ENCODE results near the gene CAMK1D. TPM values are rescaled to one million over a fixed set of nuclear protein-coding genes. Genes with fewer than 3 reads are reported as not detected.

Gene CAMK1D
- polyA plus RNA-seq, 1 donor: 8.4 TPM

DNA sequence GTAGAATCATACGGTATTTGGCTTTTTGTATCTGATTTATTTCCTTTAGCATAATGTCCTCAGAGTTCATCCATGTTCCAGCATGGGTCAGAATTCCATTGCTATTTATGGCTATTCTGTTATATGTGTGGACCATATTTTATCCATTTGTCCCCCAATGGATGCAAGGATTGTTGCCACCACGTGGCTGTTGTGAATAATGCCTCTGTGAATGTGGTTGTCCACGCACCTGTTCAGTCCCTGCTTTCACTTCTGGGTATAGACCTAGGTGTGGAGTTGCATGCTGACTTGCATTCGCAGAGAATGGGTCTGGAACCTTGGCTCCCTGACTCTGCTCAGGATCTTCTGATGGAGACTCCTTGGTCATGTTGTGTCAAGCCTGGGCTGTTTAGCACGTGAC, 199.9 kb downstream of the CAMK1D start:
- no CpG with 5 or more reads among the region's 5 CpGs for WGBS (ENCODE audit: insufficient coverage, low lambda C conversion rate)
- Histone ChIP-seq H3K9me3 (ENCODE audit: control insufficient read depth, low read depth, low read length) (peaks cover 5% of the 10 kb centered on the region), H3K27me3 (ENCODE audit: control insufficient read depth, insufficient read depth, low read length) (no peaks in the 10 kb centered on the region), H3K27ac (ENCODE audit: low read length) (no peak overlapping the region), H3K4me1 (ENCODE audit: control insufficient read depth, insufficient read depth, low read length) (no peaks in the 10 kb centered on the region), H3K4me3 (ENCODE audit: low read length) (no peak overlapping the region), H3K36me3 (ENCODE audit: control insufficient read depth, insufficient read depth, low read length) (no peaks in the 10 kb centered on the region)
- no peak for DNase-seq

DNA sequence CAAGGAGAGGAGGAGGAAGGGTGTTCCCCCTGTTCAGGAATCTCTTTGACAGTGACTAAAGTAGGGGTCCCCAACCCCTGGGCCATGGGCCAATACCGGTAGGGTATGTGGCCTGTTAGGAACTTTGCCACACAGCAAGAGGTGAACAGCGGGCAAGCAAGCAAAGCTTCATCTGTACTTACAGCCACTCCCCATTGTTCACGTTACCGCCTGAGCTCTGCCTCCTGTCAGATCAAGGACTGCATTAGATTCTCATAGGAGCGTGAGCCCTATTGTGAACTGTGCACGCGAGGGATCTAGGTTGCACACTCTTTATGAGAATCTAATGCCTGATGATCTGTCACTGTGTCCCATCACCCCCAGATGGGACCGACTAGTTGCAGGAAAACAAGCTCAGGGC, 201.6 kb downstream of the CAMK1D start:
- 100% methylated on average over 1 of the region's 8 CpGs for WGBS (ENCODE audit: insufficient coverage, low lambda C conversion rate)
- no peak overlapping the region for H3K4me3 ChIP-seq (ENCODE audit: low read length)
- H3K27ac ChIP-seq (ENCODE audit: low read length): no peak overlapping the region
- H3K9me3 ChIP-seq (ENCODE audit: control insufficient read depth, low read depth, low read length): peaks cover 3% of the 10 kb centered on the region
- H3K4me1 ChIP-seq (ENCODE audit: control insufficient read depth, insufficient read depth, low read length): no peaks in the 10 kb centered on the region
- DNase-seq: no peak
- no peaks in the 10 kb centered on the region for H3K27me3 ChIP-seq (ENCODE audit: control insufficient read depth, insufficient read depth, low read length)
- H3K36me3 ChIP-seq (ENCODE audit: control insufficient read depth, insufficient read depth, low read length): no peaks in the 10 kb centered on the region

DNA sequence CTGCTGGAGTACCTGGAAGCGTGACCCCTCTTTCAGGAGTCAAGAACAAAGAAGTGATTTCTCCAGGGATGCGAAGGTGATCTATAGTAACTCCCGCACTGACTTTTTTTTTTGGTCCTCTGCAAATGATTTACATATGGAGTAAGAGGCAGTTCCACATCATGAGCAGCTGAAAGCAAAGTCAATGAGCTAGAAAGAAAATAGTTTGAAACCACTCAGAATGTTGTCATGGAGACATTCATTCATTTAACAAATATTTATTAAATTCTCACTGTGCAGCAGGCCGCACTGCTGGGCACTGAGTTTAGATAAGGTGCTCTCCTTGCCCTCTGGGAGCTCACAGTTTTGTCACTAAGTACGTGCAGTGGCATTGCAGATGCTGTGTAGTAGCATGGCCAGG, 206.7 kb downstream of the CAMK1D start:
- no CpG with 5 or more reads among the region's 5 CpGs for WGBS (ENCODE audit: insufficient coverage, low lambda C conversion rate)
- H3K4me1 ChIP-seq (ENCODE audit: control insufficient read depth, insufficient read depth, low read length): no peaks in the 10 kb centered on the region
- no peaks in the 10 kb centered on the region for H3K36me3 ChIP-seq (ENCODE audit: control insufficient read depth, insufficient read depth, low read length)
- no peaks in the 10 kb centered on the region for H3K27me3 ChIP-seq (ENCODE audit: control insufficient read depth, insufficient read depth, low read length)
- no peak for DNase-seq
- H3K4me3 ChIP-seq (ENCODE audit: low read length): no peak overlapping the region
- no peak overlapping the region for H3K27ac ChIP-seq (ENCODE audit: low read length)
- no peaks in the 10 kb centered on the region for H3K9me3 ChIP-seq (ENCODE audit: control insufficient read depth, low read depth, low read length)

DNA sequence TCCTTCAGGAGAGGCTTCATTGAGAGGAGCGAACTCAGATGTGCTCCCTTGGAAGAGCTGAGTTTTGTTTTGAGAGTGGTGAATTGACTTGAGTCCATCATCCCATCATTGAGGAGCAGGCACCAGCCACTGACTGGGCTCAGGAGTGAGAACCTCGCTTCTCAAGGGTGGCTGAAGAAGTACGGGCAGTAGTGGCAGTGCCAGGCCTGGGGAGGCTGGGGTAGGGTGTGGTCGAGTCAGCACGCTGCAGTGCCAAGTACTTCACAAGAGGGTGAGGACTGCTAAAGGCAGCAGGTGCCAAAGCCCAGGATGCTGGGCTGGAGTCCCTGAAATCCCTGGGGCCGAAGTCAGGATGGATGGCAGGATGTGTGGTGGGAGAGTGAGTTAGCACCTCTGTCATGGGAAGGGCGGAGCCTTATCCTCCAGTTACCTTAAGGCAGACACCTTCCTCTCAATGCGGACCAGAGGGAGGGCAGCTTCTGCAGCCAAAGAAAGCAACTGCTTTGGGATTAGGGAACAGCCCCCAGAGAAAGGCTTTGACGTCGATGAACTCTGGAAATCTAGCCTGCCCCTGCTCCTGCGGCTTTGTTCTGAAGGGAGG, 210.3 kb downstream of the CAMK1D start:
- Histone ChIP-seq H3K36me3 (ENCODE audit: control insufficient read depth, insufficient read depth, low read length) (no peaks in the 10 kb centered on the region), H3K9me3 (ENCODE audit: control insufficient read depth, low read depth, low read length) (no peaks in the 10 kb centered on the region), H3K27ac (ENCODE audit: low read length) (no peak overlapping the region), H3K4me1 (ENCODE audit: control insufficient read depth, insufficient read depth, low read length) (no peaks in the 10 kb centered on the region), H3K27me3 (ENCODE audit: control insufficient read depth, insufficient read depth, low read length) (no peaks in the 10 kb centered on the region), H3K4me3 (ENCODE audit: low read length) (no peak overlapping the region)
- no peak for DNase-seq
- no CpG with 5 or more reads among the region's 11 CpGs for WGBS (ENCODE audit: insufficient coverage, low lambda C conversion rate)

DNA sequence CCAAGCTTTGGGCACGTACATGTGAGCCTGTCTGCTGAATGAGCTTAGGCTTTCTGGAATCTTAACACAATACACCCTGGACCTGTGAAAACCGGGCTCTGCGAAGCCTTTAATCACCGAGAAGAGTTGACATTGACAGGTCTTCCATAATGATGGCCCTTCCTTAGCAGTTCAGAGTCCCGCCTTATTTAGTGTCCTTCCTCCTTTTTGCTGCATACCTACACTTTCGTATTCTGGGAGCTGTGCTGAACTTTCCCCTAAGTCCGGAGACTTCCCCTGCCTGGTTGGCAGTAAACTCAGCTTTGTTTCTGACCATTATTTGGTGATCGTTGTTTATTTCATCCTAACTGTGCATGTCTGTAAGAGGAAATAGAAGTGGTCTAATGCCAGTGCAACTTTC, 212.0 kb downstream of the CAMK1D start:
- H3K27ac ChIP-seq (ENCODE audit: low read length): no peak overlapping the region
- no peaks in the 10 kb centered on the region for H3K27me3 ChIP-seq (ENCODE audit: control insufficient read depth, insufficient read depth, low read length)
- DNase-seq: no peak
- H3K4me3 ChIP-seq (ENCODE audit: low read length): no peak overlapping the region
- no peaks in the 10 kb centered on the region for H3K9me3 ChIP-seq (ENCODE audit: control insufficient read depth, low read depth, low read length)
- no peaks in the 10 kb centered on the region for H3K36me3 ChIP-seq (ENCODE audit: control insufficient read depth, insufficient read depth, low read length)
- no CpG with 5 or more reads among the region's 8 CpGs for WGBS (ENCODE audit: insufficient coverage, low lambda C conversion rate)
- H3K4me1 ChIP-seq (ENCODE audit: control insufficient read depth, insufficient read depth, low read length): no peaks in the 10 kb centered on the region

DNA sequence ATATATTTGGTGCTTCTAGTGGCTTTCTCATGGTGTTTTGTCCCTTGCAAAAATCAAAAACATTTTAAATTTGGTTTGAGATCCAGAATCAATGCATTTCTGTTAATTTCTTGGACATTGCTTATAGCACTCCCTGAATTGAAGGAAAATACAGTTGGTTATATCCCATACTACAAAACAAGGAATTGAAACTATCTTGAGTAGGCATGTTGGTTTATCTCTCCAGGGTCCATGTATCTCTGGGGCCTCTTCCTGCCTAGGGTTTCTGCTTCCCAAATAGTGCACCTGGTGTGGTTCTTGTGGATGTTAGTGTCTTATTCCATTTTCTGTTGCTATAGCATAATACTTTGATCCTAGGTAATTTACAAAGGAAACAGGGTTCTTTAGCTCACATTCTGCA, 212.4 kb downstream of the CAMK1D start:
- Histone ChIP-seq H3K9me3 (ENCODE audit: control insufficient read depth, low read depth, low read length) (no peaks in the 10 kb centered on the region), H3K4me1 (ENCODE audit: control insufficient read depth, insufficient read depth, low read length) (no peaks in the 10 kb centered on the region), H3K4me3 (ENCODE audit: low read length) (no peak overlapping the region), H3K27ac (ENCODE audit: low read length) (no peak overlapping the region), H3K36me3 (ENCODE audit: control insufficient read depth, insufficient read depth, low read length) (no peaks in the 10 kb centered on the region), H3K27me3 (ENCODE audit: control insufficient read depth, insufficient read depth, low read length) (no peaks in the 10 kb centered on the region)
- DNase-seq: no peak

DNA sequence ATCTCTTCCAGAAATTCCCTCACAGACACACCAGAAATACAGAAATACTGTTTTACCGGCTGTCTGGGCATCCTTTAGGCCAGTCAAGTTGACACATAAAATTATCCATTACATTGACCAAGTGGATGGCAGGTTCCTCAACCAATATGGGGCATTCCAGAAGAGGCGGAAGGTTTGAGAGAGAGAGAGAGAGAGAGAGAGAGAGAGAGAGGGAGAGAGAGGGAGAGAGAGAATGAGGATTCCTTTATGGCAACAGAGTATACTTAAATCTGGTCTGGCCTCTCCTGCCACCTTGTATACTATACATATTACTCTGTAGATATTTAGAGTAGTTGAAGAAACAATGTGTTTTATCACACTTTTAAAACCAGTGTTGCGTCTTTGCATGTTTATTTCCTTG, 214.1 kb downstream of the CAMK1D start:
- H3K27me3 ChIP-seq (ENCODE audit: control insufficient read depth, insufficient read depth, low read length): no peaks in the 10 kb centered on the region

DNA sequence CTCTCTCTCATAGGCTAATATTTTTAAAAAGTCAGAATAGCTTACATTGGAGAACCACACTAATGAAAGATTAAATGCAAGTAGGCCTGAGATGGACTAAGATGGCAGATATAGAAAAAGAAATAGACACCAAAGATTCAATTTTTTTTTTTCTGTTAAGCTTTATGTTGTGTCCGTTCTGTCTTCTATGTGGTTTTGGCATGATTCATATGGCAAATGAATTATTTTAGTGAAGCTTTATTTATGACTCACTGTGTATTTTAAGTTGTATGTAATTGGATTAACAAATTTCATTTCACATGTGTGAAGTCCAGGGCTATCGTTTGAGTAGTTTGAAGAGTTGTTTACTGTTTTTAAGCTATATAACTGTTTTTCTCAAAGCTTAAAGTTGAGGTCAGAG, 214.8 kb downstream of the CAMK1D start:
- Histone ChIP-seq H3K4me3 (ENCODE audit: low read length) (no peak overlapping the region), H3K4me1 (ENCODE audit: control insufficient read depth, insufficient read depth, low read length) (no peaks in the 10 kb centered on the region), H3K27ac (ENCODE audit: low read length) (no peak overlapping the region), H3K9me3 (ENCODE audit: control insufficient read depth, low read depth, low read length) (no peaks in the 10 kb centered on the region), H3K36me3 (ENCODE audit: control insufficient read depth, insufficient read depth, low read length) (no peaks in the 10 kb centered on the region), H3K27me3 (ENCODE audit: control insufficient read depth, insufficient read depth, low read length) (no peaks in the 10 kb centered on the region)
- DNase-seq: no peak
- 100% methylated on average over 1 of the region's 2 CpGs for WGBS (ENCODE audit: insufficient coverage, low lambda C conversion rate)

More for the DNA sequence above, 214.1 kb downstream of the CAMK1D start:
- no peak overlapping the region for H3K4me3 ChIP-seq (ENCODE audit: low read length)
- H3K4me1 ChIP-seq (ENCODE audit: control insufficient read depth, insufficient read depth, low read length): no peaks in the 10 kb centered on the region
- H3K36me3 ChIP-seq (ENCODE audit: control insufficient read depth, insufficient read depth, low read length): no peaks in the 10 kb centered on the region
- no CpG with 5 or more reads among the region's 3 CpGs for WGBS (ENCODE audit: insufficient coverage, low lambda C conversion rate)
- DNase-seq: no peak
- H3K27ac ChIP-seq (ENCODE audit: low read length): no peak overlapping the region
- H3K9me3 ChIP-seq (ENCODE audit: control insufficient read depth, low read depth, low read length): no peaks in the 10 kb centered on the region

DNA sequence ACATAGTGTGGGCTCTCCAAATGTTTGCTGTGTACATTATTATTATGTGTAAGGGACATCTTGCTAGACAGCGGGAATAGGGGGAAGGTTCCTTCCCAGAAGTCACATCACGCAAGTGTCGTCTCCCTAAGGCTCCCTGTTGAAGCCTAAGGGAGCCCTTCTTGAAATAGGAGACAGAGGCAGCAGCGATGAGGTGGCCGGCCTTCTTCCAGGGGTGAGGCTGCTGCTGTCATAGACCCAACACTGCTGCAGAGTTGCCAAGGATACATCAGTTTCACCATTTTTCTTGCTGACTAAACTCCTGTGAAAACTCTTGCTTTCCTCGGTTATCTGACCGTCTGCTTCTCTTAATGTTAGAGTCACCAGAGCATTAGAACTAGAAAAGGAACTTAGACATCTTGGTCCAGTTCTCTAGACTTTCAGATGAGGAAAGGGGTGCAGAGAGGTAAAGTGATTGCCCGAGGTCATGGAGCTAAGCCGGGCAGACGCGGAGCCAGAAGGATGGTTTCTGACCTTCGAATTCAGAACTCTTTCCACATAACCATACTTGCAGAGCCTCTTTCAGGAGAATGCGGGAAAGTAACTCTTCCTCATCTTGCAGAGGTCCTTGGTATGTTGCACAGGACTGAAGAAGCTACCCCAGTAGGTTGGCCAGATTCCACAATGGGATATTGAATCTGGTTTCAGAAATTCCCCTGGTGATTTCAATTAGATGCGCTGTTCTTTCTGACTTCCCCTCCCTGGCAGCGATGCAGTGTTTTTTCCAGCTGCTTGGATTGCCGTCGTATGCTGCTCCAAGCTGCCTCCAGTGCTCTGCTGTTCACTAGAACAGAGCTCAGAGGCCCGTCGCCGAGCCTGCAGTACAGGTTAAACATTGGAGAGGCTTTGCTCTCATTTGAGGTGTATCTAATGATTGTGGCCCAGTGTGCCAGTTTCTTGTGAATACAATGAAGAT, 217.1 kb downstream of the CAMK1D start:
- Histone ChIP-seq H3K4me1 (ENCODE audit: control insufficient read depth, insufficient read depth, low read length) (no peaks in the 10 kb centered on the region), H3K27ac (ENCODE audit: low read length) (no peak overlapping the region), H3K9me3 (ENCODE audit: control insufficient read depth, low read depth, low read length) (no peaks in the 10 kb centered on the region), H3K4me3 (ENCODE audit: low read length) (no peak overlapping the region), H3K36me3 (ENCODE audit: control insufficient read depth, insufficient read depth, low read length) (no peaks in the 10 kb centered on the region), H3K27me3 (ENCODE audit: control insufficient read depth, insufficient read depth, low read length) (no peaks in the 10 kb centered on the region)
- 91% methylated on average over 4 of the region's 20 CpGs for WGBS (ENCODE audit: insufficient coverage, low lambda C conversion rate)
- no peak for DNase-seq

DNA sequence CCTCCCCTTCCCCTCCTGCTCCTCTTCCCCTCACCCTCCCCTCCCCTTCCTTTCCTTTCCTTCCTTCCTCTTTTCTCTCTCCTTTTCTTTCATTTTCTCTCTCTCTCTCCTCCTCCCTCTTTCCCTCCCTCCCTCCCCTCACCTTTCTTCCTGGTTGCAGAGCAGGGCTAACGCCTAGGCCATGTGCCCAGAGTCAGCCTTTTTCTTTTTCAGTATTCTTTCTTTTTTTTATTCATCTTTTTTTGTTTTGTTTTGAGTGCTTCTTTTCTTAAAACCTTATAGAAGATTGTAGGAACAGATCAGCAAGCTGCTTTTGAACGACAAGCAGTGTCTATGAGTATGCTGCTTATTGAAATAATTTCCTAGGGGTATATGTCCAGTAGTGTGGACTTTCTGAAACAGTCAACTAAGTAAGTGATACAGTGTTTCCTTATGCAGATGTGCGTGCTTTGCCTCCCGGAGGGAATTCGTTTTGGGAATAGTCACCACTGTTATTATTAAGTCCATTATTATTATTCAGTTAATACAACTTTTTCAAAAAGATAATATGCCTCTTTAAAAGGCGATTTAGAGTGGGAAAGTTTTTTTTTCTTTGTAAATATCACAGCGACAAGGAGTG, 219.2 kb downstream of the CAMK1D start:
- no peak for DNase-seq
- WGBS (ENCODE audit: insufficient coverage, low lambda C conversion rate): 67% methylated on average over 1 of the region's 7 CpGs
- Histone ChIP-seq H3K27ac (ENCODE audit: low read length) (no peak overlapping the region), H3K9me3 (ENCODE audit: control insufficient read depth, low read depth, low read length) (no peaks in the 10 kb centered on the region), H3K27me3 (ENCODE audit: control insufficient read depth, insufficient read depth, low read length) (no peaks in the 10 kb centered on the region), H3K4me1 (ENCODE audit: control insufficient read depth, insufficient read depth, low read length) (no peaks in the 10 kb centered on the region), H3K36me3 (ENCODE audit: control insufficient read depth, insufficient read depth, low read length) (no peaks in the 10 kb centered on the region), H3K4me3 (ENCODE audit: low read length) (no peak overlapping the region)

All from large intestine (tissue), 3 donors.